Urothelium cell line (cell line): ENCODE data around the gene ZNF580.

Experiments used
- DNase-seq: peaks from one replicate; pipeline ENCODE4 v3.0.0; 2011; ENCODE audit warnings: low spot score, mixed read lengths
- FAIRE-seq: peaks from 2 replicates; lab custom pipeline; 2011; peaks lifted over from hg19 to GRCh38; lab: Jason Lieb, UNC

ZNF580 gene

GRCh38 chr19:55605637-55606470 is 34.9 kb upstream of the ZNF580 start, which contains the start of gene ZNF865:
TSS of gene ZNF865 (plus strand) at chr19:55605647. CDS start at chr19:55613619, 7,972 bp downstream.
- peak; percentile 81 for FAIRE-seq
- DNase-seq: peak; percentile 77

GRCh38 chr19:55606471-55606787 is 34.4 kb upstream of the ZNF580 start:
- DNase-seq: no peak
- no peak for FAIRE-seq

GRCh38 chr19:55606817-55607216 is 34.0 kb upstream of the ZNF580 start:
- DNase-seq (no peak), FAIRE-seq (no peak)

GRCh38 chr19:55609326-55609725 is 31.5 kb upstream of the ZNF580 start:
- DNase-seq (no peak), FAIRE-seq (no peak)

- no peak for FAIRE-seq
- no peak for DNase-seq
These were observed 29.4 kb upstream of the ZNF580 start for GRCh38 chr19:55611300-55611982.

- no peak for DNase-seq
- no peak for FAIRE-seq
These were observed 28.7 kb upstream of the ZNF580 start for GRCh38 chr19:55611983-55612645.

GRCh38 chr19:55613396-55613795 is 27.4 kb upstream of the ZNF580 start:
- DNase-seq (no peak), FAIRE-seq (no peak)

- no peak for FAIRE-seq
- DNase-seq: no peak
These were observed 26.7 kb upstream of the ZNF580 start for GRCh38 chr19:55613930-55614710.

- FAIRE-seq (no peak), DNase-seq (no peak)
These were observed 25.9 kb upstream of the ZNF580 start for GRCh38 chr19:55614711-55615542.

GRCh38 chr19:55615543-55616394 is 25.0 kb upstream of the ZNF580 start:
- DNase-seq (no peak), FAIRE-seq (no peak)

- DNase-seq: no peak
- FAIRE-seq: no peak
These were observed 24.4 kb upstream of the ZNF580 start for GRCh38 chr19:55616395-55616875.

- FAIRE-seq (no peak), DNase-seq (no peak)
These were observed 23.4 kb upstream of the ZNF580 start for GRCh38 chr19:55617426-55617825.

- DNase-seq (no peak), FAIRE-seq (no peak)
These were observed 22.4 kb upstream of the ZNF580 start for GRCh38 chr19:55618426-55618825.

- FAIRE-seq (no peak), DNase-seq (no peak)
These were observed 21.5 kb upstream of the ZNF580 start for GRCh38 chr19:55619286-55619685.

- DNase-seq (no peak), FAIRE-seq (no peak)
These were observed 20.2 kb upstream of the ZNF580 start for GRCh38 chr19:55620410-55621204.

GRCh38 chr19:55621205-55621672 is 19.6 kb upstream of the ZNF580 start:
- no peak for DNase-seq
- FAIRE-seq: no peak

- no peak for FAIRE-seq
- no peak for DNase-seq
These were observed 19.1 kb upstream of the ZNF580 start for GRCh38 chr19:55621673-55622231.
